Activated CD4-positive, CD25-positive, alpha-beta regulatory T cell treated with anti-CD3 and anti-CD28 coated beads, Interleukin-2, amount 50 U/mL, for 72 hours (primary cell): ENCODE results near the gene ARHGAP4.

Experiments
- DNase-seq: peaks from one replicate; pipeline ENCODE4 v3.0.0; 2021

The ARHGAP4 gene

DNA sequence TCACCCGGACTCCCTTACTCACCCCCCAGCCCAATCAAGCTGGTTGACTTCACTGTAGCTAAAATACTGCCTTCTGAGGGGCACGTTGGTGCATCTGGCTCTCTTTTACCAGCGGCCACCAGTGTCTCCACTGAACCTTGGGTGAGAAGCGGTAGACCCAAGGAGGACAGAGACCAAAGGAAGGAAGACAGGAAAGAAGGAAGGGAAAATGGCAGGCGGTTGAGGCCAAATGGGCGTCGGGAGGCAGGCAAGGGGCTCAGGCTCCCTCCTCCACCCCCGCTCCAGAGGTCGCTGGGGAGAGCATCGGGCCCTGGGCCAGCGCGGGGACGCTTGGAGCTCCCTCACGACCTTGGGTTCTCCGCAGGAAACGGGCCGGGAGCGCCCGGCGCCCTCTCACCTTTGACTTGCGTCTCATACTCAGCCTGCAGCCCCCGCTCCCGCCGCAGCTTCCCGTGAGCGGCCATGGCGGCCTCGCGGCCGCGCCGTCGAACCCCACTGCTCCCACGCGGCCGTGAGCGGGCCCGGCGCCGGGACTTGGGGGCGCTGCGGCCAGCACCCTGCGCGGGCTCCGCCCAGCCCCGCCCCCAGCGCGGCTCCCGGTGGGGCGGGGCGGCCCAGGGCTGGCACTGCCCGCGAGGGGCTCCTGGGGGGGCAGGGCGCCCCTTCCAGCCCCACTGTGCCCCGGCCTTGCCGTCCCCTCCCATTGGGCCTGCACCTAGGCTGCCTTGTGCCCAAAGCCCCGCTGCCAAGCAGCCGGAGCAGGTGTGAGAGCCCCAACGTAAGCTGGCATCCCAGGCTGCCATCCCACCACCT lies at the start of gene ARHGAP4:
ARHGAP4 (minus strand) TSS at position 526 of the 813 bp plus-strand sequence; CDS start at position 464, 62 bp downstream.
- DNase-seq, result peak; percentile 66

DNA sequence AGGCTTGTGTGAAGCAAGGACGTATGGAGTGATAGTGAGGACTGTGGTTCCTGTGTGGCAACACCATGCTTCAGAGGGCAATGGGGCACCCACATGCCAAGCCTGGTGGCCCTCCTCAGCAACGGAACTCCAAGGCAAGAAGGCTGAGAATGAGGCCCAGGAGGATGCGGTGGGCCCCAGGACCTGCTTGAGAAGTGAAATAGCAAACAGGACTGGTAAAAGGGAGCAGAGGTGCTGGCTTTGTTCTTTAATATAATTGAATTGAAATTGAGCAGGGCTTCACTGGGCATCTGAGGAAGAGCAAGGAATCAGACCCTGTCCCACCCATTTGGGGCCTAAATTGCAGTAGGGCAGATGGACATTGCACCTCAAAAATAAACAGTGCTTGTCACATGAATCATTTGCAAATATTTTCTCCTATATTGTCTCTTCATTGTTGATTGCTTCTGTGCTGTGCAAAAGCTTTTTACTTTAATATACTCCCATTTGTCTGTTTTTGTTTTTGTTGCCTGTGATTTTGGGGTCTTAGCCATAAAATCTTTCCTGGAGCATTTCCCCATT lies 48.7 kb upstream of the ARHGAP4 start:
- no peak for DNase-seq

DNA sequence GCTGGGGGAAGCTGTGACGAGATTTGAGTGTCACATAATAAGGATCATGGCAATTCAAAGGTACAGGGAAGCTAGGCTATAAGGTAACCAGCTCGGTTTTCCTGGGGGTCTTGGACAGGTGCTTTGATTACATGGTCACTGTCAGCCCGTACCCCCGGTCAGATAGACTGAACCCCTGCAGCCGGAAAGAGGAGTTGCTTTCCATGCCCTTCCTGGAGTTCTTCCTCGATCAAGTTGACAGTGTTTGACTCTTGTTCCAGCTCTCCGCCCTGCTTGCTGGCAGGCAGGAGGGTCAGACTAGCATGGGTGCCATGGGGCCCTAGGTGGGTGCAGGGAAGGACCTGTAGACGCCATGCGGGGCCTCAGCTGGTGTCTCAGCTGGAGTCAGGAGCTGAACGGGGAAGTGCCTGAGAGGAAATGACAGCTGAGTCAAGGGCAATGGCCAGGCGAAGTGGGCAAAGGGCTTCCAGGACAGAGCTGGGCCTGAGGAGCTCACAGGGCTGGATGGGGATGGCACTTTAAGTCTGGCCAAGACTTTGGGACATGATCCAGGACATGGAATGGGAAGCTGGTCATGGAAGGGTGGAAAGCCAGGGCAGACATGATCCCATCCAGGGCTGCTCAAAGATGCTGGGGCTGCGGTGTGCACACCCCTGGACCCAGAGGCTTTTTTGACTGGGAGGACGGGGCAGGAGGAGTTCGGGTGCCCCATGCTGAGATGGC lies 48.1 kb upstream of the ARHGAP4 start:
- no peak for DNase-seq

DNA sequence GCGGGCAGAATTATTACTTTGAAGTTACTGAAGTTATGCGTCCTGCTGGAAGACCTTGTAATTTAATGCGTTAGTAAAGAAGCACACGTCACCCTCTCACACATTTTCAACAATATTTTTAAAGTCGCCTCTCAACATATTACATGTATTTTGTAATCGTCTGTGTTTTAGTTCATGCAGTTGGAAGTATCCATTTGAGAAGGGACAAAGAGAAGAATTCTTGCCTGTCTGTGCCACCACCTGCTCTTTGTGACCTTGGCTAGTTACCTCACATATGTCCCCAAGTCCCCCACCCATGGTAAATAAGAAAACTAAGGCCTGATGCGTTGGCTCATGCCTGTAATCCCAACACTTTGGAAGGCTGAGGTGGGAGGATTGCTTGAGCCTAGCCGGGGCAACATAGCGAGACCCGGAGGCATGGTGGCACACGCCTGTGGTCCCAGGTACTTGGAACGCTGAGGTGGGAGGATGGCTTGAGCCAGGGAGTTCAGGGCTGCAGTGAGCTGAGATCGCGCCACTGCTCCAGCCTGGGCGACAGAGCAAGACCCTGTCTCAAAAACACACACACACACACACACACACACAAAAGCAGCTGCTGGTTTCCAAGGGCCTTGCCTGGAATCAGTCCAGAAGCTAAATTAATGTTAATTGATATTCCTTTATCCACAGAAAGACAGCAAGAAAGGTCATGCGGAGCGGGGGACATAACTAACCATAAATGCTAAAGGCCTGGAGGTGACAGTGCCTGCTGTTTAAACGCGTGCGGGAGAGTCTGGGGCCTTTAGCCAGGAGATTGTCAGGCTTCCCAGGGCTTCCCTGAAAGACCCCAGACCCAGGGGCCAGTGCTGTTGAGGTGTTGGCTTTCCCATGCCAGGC lies 47.3 kb upstream of the ARHGAP4 start:
- no peak for DNase-seq

DNA sequence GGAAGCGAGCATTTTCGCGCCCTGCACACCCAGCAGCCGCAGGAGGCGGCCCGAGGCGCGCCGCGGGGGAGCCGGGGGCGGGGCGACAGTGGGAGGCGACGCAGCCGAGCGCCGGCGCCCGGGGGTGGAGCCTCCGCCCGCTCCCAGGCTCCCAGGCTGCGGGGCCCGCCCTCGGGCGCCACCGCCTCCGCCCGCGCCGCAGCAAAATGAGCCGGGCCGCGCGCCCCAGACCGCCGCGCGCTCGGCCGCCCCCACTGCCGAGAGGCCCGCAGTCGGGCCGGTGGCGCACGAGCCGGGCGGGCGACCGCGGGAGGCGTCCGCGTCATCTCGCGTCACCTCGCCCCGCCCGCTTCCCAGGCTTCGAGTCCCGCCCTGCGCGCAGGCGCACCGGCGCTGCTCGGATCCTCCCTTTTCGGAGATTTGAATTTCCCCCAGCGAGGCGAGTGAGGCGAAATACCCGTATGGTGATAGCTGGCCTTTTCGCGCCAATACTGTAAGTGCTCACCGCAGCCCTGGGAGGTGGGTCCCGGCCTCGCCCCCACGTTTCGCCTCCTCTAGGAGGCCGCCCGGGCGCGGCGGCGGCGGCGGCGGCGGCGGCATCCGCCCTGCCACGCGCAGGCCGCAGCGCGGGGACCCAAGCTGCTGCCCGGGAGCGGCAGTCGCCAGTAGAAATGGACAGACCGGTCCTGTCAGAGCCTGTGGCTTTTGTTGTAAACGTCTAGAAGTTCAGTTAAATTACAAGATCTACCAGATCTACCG lies 46.5 kb upstream of the ARHGAP4 start, which contains the start of gene TMEM187:
TMEM187 (plus strand) TSS at position 387 of the 759 bp plus-strand sequence. CDS start 9,309 bp downstream, outside the sequence.
- peak; percentile 90 for DNase-seq

DNA sequence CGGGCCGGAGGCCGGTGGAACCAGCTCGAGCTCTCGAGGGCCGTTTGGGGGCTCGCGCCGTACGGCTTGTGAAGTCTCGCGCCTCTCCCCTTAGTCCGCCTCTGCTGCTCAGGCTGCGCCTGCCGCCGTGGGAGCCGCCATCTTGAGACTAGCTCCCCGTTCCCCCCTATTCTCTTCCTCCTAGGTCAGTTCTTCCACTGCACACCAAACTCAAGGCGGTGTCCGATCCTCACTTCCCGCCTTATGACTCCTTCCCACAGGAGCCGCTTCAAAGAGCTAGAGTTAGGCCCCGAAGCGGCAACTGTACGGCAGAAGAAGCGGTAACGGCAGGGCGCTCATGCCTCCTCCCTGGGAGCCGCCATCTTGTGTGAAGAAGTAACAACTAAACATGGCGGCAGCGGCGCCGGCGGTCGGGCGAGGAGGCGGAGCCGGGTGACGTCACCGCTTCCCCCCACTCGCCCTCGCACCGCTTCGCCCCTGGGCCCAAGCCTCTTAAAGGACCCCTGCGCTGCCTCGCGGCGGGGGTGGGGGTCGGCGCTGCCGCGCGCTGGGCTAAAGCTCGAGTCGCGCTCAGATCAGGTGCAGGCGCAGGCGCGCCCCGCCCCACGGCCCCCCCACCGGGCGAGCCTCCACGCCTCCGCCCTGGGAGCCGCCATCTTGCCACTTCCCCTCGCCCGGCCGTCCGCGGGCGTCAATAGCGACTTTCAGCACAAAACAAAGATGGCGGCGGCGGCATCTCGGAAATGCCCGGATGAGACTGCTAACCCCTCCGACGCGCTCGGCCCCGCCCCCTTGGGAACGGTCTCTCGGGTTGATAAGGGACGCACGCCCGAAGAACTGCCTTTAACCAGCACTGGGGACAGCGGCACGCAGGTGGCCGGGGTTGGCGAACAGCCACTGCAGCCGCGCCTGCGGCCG lies 45.6 kb upstream of the ARHGAP4 start, which contains the start of gene HCFC1:
HCFC1 (minus strand) TSS at position 369 of the 918 bp plus-strand sequence. CDS start 978 bp downstream, outside the sequence.
- DNase-seq, result peak; percentile 92

DNA sequence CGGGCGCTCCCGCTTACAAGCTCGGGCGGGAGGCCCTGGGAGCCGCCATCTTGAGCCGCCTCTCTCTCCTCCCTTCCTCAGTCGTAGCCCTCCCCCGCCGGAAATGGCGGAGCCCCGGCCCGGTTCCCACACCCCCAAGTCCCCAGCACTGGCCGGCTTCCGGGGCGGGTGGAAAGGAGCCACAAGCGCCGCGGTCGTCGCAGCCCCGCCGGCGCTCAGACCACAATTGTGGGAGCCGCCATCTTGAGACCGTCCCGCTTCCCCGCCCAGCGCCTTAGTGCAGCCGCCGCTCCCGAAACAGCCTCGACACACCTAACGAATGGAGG lies 45.0 kb upstream of the ARHGAP4 start:
- peak; percentile 89 for DNase-seq

DNA sequence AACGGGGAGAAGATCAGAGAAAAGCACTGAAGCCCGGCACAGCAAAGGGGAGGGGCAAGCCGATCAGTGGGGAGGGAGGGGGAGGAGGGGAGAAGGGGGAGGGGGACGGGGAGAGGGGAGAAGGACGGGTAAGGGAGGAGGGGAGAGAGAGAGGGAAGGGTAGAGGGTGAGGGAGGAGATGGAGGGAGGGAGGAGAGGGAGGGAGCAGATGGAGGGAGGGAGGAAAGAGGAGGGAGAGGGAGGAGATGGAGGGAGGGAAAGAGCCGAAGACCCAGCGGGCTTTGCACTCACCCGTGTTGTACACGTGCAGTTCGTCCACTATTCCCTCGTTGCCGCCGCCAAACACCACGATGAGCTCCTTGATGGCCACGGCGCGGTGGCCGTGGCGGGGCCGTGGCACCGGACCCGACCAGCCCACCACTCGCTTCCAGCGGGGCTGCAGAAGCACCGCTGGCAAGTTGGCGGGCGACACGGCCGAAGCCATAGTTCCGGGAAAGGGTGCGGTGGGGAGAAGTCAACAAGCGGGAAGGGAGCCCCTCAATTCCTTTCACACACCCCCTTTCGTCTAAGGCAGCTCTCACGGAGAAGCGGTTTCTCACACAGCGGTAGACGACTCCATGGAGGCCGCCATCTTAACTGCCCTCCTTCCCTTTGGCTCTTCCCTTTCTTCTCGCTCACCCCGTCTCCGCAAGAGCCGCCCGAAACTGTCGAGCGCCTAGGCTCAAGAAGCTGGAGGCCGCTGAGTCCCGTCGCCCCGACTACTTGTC lies 44.5 kb upstream of the ARHGAP4 start:
- DNase-seq, result no peak

DNA sequence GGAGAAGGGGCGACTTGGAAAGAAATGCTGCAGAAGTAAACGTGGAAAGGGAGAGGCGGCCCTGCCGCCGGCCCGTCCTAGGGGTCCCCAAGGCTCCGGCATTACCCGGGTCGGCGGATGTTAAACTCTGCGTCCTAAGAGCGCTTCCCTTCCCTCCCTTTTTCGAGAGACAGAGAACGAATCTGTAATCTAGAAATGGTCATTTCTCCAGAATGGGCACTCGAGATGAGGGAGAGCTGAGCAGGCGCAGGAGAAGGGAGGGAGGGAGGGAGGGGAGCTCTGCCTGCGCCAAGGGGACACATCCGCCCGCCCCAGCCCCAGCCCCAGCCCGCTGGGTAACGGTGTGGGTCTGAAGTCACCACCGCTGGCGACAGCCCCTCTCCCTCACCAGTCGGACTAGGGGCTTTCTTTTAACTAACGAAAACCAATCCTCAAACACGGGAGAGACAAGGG lies 43.9 kb upstream of the ARHGAP4 start:
- no peak for DNase-seq

DNA sequence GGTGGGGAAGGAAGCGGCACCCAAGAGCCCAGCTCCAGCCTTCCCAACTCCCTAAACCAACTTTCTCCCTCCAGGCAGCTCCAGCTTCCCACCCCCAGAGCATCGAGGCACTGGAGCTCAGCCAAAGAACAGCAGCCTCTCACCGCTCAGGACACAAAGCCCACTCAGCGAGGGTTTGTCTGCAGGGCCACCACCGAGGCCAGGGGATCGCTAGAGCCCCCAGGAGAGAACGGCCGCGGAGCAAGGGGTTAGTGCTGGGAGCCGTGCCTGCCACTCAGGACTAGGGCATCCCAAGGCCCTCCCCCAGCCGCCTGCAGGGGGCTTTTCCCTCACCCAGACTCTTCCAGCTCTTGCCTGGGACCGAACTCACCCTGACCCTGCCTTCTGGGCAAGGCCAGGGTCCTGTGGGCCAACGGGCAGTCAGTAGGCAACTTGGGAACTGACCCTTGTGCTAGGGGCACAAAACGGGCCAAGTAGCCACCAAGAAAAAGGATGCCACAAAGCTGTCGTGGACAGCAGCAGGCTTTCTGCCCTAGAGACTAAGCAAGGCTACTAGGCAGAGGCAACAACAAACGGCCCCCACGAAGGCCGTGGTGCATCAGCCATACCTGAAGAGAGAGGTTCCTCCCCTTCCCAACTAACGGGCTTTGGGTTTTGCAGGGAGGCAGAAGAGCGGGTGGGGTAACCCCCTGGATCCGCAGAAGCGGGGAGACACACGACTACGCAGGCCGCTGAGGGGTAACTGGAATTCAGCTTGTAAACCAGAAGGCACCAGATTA lies 43.2 kb upstream of the ARHGAP4 start:
- no peak for DNase-seq

DNA sequence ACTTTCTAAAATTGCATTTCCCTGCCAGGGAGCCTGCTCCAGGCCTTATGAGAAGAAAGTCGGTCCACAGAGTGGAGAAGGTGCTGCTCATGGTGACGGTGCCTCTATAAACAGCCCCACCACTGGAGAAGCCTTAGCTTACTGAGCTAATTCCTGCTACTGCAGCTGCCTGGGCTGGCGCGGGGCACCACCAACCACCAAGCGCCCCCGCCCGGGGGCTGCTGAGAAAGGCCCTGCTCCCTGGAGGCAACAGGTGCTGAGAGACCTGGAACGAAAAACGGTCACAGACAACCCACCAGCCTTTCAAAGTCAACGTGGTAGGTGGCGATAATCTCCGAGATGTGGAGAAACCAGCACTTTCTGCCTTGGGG lies 42.7 kb upstream of the ARHGAP4 start:
- no peak for DNase-seq

DNA sequence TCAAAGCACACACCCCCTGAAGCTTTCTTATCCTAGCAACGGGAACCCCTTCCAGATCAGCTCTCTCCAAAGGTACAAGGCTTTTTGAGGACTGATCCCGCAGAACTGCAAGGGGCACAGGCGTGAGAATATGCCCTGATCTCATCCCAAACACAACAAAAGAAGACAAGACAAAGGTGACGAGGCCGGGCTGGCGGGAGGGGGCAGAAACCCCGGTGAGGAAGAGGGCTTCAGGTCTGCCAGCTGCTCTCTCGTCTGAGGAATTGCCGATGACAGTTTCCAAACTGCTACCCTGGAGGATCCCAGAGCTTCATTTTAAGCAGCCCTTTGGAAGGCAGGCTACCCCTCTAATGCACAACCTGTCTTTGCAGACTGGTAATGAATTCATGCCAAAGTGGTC lies 42.2 kb upstream of the ARHGAP4 start:
- DNase-seq, result no peak

DNA sequence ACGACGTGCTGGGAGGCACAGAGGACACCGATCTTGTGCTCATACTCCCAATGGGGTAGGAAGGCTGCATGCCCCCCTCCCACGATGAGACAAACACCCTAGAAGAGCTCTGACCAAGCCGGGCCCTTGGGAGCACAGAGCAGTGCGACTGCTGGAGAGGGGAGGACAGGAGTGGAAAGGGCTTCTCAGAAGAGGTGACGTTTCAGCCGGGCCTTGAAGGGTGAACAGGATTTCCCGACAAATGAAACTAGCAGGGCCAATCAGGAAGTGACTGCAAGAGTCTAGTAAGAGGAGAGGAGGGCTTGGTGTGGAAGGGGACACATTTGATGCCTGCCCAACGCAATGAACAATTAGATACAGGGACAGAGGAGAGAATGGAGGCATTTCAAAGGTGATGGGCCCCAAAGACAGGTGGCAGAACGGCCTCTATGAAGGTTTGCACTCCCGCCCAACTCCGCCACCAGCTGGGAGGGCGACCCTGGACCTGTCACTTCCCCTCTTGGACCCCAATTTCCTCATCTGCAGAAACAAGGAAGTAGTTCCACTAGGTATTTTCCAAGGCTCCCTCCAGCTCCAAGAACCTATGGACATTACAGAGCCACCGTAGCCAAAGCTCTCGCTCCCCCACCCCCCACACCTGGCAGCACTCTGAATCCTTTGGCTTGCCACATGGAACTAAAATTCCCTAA lies 41.6 kb upstream of the ARHGAP4 start:
- no peak for DNase-seq

DNA sequence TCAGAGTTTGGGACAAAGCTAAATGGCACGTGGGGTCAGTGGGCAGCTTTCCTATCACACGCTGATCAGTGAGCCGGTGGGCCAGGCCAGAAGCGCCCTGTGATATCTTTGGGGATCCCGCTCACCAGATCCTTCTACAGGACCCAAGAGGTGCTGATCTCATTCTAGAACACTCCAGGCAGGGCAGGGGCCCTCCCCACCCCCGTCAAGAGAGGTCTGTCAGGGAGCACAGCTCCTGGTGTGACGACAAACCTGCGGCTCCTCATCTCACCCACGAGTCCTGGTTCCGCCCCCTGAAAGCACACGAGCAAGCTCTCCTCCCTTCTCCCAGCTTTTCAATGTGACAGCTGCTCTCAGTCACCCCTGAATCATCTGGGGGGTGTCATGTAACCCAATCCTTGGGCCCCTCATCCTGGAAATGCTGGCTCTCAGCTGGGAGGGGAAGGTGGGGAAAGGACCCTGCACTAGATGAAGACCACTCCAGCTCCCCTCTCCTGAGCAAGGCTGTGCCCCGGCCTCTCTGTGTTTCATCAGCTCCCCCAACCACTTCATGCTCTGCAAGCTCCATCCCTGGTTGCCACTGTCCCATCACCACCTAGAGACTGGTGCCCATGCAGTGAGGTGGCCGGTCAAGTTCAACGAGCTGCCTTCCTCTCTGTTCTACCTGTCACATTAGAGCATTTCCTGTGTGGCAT lies 40.9 kb upstream of the ARHGAP4 start:
- DNase-seq, result no peak

DNA sequence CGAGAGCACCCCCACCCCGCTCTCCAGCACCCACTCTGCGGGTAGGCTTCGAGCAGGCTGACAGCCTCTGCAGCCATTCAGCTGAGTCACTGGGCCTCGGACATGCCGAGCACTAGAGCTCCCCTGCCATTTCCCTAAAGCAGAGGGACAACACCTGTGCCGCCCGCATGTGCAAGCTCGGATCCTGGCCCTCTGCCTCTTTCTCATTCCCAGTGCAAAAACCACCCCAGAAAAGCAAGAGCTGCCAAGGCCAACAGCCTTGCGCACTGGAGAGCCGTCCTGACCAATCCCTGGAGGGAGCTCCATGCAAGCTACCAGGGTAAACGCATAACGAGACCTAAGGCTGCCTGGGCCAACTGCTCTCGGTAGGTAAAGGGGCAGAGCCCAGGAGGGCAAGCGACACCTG lies 40.2 kb upstream of the ARHGAP4 start:
- DNase-seq, result no peak

DNA sequence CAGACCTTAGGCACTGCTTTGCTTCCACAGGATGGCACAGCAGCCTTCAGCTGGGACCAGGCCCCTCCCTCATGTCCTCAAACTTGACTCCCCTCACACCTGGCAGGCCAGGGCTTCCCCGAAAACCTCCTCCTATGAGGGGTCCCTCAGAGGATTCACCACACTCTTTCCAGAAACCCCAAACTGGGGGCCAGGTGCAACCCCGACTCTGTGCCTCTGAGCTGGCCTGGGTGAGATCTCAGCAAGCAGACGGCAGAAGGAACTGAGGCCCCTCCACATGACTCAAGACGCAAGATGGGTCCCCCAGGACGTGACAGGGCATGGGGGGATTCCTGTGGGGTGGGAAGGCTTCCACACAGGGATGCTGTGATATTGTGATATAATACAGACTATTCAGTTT lies 39.3 kb upstream of the ARHGAP4 start:
- no peak for DNase-seq

DNA sequence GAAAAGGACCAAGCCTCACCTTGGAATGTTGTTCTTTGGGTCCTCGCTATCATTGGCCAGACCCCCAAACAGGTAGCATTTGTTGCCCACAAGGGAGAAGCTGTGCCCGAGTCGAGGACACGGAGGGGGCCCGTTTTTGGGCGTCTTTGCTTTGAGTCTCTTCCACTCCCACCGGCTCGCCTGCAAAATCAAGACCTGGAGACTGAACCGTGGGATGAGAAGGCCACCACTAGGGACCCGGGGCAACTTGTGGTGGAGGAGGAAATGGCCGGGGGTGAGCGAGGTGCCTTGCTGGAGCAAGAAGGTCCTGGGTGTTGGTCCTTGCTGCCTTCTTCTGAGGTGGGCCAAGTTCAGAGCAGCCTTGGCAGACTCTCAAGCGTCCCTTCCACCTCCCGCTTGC lies 38.0 kb upstream of the ARHGAP4 start:
- no peak for DNase-seq

DNA sequence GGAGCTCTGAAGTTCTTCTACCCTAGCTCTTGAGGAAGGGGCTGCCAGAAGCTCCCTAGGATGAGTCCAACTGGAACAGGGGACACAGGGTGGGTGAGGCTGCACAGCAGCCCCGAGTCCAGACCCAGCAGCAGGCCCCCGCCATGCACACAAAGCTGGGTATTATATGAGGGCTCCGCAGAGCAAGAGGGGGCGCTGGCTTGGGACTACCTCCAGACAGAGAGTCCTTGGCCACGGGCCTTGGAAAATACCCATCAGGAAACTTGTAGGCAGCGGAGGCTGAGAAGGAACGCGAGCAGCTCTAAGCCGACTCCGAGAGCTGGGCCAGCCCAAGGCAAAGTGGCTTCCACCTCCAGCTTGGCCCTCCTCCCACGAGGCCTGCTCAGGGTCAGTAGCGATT lies 37.5 kb upstream of the ARHGAP4 start:
- DNase-seq, result no peak
